K562 (cell line): ENCODE data around the gene PPP1R13L. TPM values are rescaled to one million over a fixed set of nuclear protein-coding genes. Genes with fewer than 3 reads are reported as not detected.
A peak's percentile ranks its signal among the peaks of the same experiment; 100 is the strongest.

Experiments
- BCL6 ChIP-seq: fragments of 250-450 bp; sonication (Bioruptor Pico); IDR thresholded peaks from 2 replicates; pipeline ENCODE4 v1.4.0; 2020
- KLF1 ChIP-seq: fragments of 450-650 bp; IDR thresholded peaks from 2 replicates; pipeline ENCODE4 v1.6.1; 2016; ENCODE audit warnings: missing genetic modification characterization, missing compliant biosample characterization
- NCOR1 ChIP-seq: fragments of 450-650 bp; IDR thresholded peaks from 2 replicates; pipeline ENCODE4 v1.6.1; 2016; ENCODE audit warnings: mild to moderate bottlenecking, moderate library complexity
- RNF219 ChIP-seq: fragments of 250-450 bp; sonication (Bioruptor Pico); IDR thresholded peaks from 2 replicates; pipeline ENCODE4 v1.5.0; 2022; ENCODE audit warnings: mild to moderate bottlenecking
- SNRNP70 ChIP-seq: fragments of 200-400 bp; formaldehyde crosslinking; optimal IDR thresholded peaks from 2 replicates; pipeline ENCODE3; 2017; ENCODE audit warnings: low read depth, low read length
- TEAD1 ChIP-seq, 2 experiments: fragments of 450-650 bp in 1 of 2; sonication (generic) in 1 of 2; formaldehyde crosslinking; IDR thresholded peaks; 2 replicates each; pipeline versions ENCODE4 v1.4.0 to v1.8.0; 2020 to 2022; ENCODE audit warnings: mild to moderate bottlenecking in 2 of 2, missing genetic modification reagents in 1 of 2
- TFE3 ChIP-seq: fragments of 450-650 bp; formaldehyde crosslinking; IDR thresholded peaks from 2 replicates; pipeline ENCODE4 v1.4.0; 2020; ENCODE audit warnings: mild to moderate bottlenecking, mixed read lengths
- TSC22D4 ChIP-seq: fragments of 450-650 bp; IDR thresholded peaks from 2 replicates; pipeline ENCODE4 v1.6.1; 2016; ENCODE audit warnings: missing genetic modification characterization, missing biosample characterization, control low read depth
- XRCC5 ChIP-seq: fragments of 200-400 bp; formaldehyde crosslinking; IDR thresholded peaks from 2 replicates; pipeline ENCODE4 v1.6.1; 2017; ENCODE audit warnings: low read depth, mild to moderate bottlenecking, low read length
- ZNF121 ChIP-seq: sonication (generic); formaldehyde crosslinking; conservative IDR thresholded peaks from 2 replicates; pipeline ENCODE4 v1.8.0; 2022; ENCODE audit warnings: missing genetic modification reagents
- ZNF124 ChIP-seq: sonication (generic); formaldehyde crosslinking; IDR thresholded peaks from 2 replicates; pipeline ENCODE4 v1.8.1; 2022; ENCODE audit warnings: missing genetic modification reagents
- ZNF311 ChIP-seq: fragments of 250-450 bp; sonication (Bioruptor Pico); IDR thresholded peaks from 2 replicates; pipeline ENCODE4 v1.4.0; 2020; ENCODE audit warnings: mild to moderate bottlenecking, moderate library complexity
- ZNF316 ChIP-seq: fragments of 450-650 bp; IDR thresholded peaks from 2 replicates; pipeline ENCODE4 v1.6.1; 2016
- ZNF780A ChIP-seq: fragments of 250-450 bp; sonication (Bioruptor Pico); IDR thresholded peaks from 2 replicates; pipeline ENCODE4 v1.5.0; 2021; ENCODE audit warnings: mild to moderate bottlenecking
- polyA plus RNA-seq, 8 experiments: library from polyadenylated mRNA; depleted of rRNA in 4 of 8; stranded (reverse) in 5 of 8; unstranded in 3 of 8; fragments of >200 nt; fragmentation: Nextera tagmentation in 2 of 8; fragmentation: Illumina TruSeq in 1 of 8; extraction: Ambion mirVana in 2 of 8; extraction: Trizol in 1 of 8; gene quantifications; 2 replicates each; pipeline versions ENCODE4 v1.2.1 to v1.2.3, GENCODE V29; 2011 to 2014; ENCODE audit warnings: inconsistent platforms in 1 of 8, missing spikeins in 1 of 8
- total RNA-seq, 7 experiments: library from RNA; depleted of rRNA in 6 of 7; stranded (reverse); fragments of >200 nt in 6 of 7; fragmentation: Illumina TruSeq in 2 of 7; extraction: Trizol in 2 of 7; gene quantifications; 2 replicates each; pipeline versions ENCODE4 v1.2.1 to v1.2.3, GENCODE V29; 2011 to 2021; ENCODE audit warnings: low replicate concordance in 1 of 7
- TF ChIP-seq, protein P1 (sequence below): fragments of 450-650 bp; formaldehyde crosslinking; conservative IDR thresholded peaks from 2 replicates; pipeline ENCODE4 v1.4.0; 2022; ENCODE audit warnings: mild to moderate bottlenecking, missing genetic modification characterization
- TF ChIP-seq, protein P2 (sequence below): sonication (generic); formaldehyde crosslinking; IDR thresholded peaks from 2 replicates; pipeline ENCODE4 v1.8.1; 2022; ENCODE audit warnings: missing genetic modification reagents
- TF ChIP-seq, protein P3 (sequence below), 2 experiments: fragments of 450-650 bp in 1 of 2; sonication (generic) in 1 of 2; formaldehyde crosslinking in 1 of 2; IDR thresholded peaks in 1 of 2; conservative IDR thresholded peaks in 1 of 2; 2 replicates each; pipeline versions ENCODE4 v1.6.1 to v1.8.1; 2016 to 2023; ENCODE audit warnings: mild to moderate bottlenecking in 2 of 2, moderate library complexity in 2 of 2, inconsistent platforms in 1 of 2, missing genetic modification reagents in 1 of 2
- TF ChIP-seq, protein P4 (sequence below): fragments of 450-650 bp; formaldehyde crosslinking; IDR thresholded peaks from 2 replicates; pipeline ENCODE4 v1.4.0; 2020; ENCODE audit warnings: mild to moderate bottlenecking
- TF ChIP-seq, protein P5 (sequence below): fragments of 450-650 bp; formaldehyde crosslinking; IDR thresholded peaks from 2 replicates; pipeline ENCODE4 v1.4.0; 2022; ENCODE audit warnings: mild to moderate bottlenecking, moderate library complexity

PPP1R13L gene
- total and polyA plus RNA-seq, 9 of the 15 experiments (the other 6 are each of a cell fraction or from before 2014, with no cell fraction given): 0.32 to 6.7 (median 2.0) TPM

GRCh38 chr19:45423589-45424190, 18.8 kb upstream of the PPP1R13L start, which contains the start of gene ERCC1 (continued):
- TF ChIP-seq XRCC5 (no peak), ZNF316 (no peak), ZNF311 (CRISPR knock-in tag) (no peak), TFE3 (CRISPR knock-in tag) (no peak), ZNF121 (CRISPR knock-in tag) (no peak), KLF1 (tag) (peak; percentile 51; the same call in 1 of the 2 replicates), TEAD1 (CRISPR knock-in tag; IDR thresholded peaks at IDR 0.05) (no peak), BCL6 (no peak), ZNF124 (CRISPR knock-in tag) (no peak), ZNF780A (CRISPR knock-in tag) (no peak), RNF219 (CRISPR knock-in tag) (no peak), NCOR1 (peak; percentile 12; the same call in 1 of the 2 replicates), TSC22D4 (tag) (no peak), SNRNP70 (no peak)
- TF ChIP-seq, protein P1, sequence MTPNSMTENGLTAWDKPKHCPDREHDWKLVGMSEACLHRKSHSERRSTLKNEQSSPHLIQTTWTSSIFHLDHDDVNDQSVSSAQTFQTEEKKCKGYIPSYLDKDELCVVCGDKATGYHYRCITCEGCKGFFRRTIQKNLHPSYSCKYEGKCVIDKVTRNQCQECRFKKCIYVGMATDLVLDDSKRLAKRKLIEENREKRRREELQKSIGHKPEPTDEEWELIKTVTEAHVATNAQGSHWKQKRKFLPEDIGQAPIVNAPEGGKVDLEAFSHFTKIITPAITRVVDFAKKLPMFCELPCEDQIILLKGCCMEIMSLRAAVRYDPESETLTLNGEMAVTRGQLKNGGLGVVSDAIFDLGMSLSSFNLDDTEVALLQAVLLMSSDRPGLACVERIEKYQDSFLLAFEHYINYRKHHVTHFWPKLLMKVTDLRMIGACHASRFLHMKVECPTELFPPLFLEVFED (CRISPR knock-in tag): no peak
- TF ChIP-seq, protein P2, sequence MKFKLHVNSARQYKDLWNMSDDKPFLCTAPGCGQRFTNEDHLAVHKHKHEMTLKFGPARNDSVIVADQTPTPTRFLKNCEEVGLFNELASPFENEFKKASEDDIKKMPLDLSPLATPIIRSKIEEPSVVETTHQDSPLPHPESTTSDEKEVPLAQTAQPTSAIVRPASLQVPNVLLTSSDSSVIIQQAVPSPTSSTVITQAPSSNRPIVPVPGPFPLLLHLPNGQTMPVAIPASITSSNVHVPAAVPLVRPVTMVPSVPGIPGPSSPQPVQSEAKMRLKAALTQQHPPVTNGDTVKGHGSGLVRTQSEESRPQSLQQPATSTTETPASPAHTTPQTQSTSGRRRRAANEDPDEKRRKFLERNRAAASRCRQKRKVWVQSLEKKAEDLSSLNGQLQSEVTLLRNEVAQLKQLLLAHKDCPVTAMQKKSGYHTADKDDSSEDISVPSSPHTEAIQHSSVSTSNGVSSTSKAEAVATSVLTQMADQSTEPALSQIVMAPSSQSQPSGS (CRISPR knock-in tag): no peak
- TF ChIP-seq, protein P3, sequence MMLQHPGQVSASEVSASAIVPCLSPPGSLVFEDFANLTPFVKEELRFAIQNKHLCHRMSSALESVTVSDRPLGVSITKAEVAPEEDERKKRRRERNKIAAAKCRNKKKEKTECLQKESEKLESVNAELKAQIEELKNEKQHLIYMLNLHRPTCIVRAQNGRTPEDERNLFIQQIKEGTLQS (IDR thresholded peaks at IDR 0.05): no peak
- TF ChIP-seq, protein P3 (CRISPR knock-in tag; conservative IDR thresholded peaks at IDR 0.05): 0 out of 2 replicates have a peak, but pooled peaks have one; percentile 12
- TF ChIP-seq, protein P4, sequence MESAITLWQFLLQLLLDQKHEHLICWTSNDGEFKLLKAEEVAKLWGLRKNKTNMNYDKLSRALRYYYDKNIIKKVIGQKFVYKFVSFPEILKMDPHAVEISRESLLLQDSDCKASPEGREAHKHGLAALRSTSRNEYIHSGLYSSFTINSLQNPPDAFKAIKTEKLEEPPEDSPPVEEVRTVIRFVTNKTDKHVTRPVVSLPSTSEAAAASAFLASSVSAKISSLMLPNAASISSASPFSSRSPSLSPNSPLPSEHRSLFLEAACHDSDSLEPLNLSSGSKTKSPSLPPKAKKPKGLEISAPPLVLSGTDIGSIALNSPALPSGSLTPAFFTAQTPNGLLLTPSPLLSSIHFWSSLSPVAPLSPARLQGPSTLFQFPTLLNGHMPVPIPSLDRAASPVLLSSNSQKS (CRISPR knock-in tag): no peak
- TF ChIP-seq, protein P5, sequence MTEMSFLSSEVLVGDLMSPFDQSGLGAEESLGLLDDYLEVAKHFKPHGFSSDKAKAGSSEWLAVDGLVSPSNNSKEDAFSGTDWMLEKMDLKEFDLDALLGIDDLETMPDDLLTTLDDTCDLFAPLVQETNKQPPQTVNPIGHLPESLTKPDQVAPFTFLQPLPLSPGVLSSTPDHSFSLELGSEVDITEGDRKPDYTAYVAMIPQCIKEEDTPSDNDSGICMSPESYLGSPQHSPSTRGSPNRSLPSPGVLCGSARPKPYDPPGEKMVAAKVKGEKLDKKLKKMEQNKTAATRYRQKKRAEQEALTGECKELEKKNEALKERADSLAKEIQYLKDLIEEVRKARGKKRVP (CRISPR knock-in tag): no peak
